Activated T-cell treated with anti-CD3 and anti-CD28 coated beads, Interleukin-2, amount 50 U/mL, for 4 hours (primary cell): ENCODE results near the gene GADD45GIP1. TPM values are rescaled to one million over a fixed set of nuclear protein-coding genes. Genes with fewer than 3 reads are reported as not detected.

Source experiments
- ATAC-seq, 2 donors: fragments of 200-7000 bp; cut with Tn5 transposase; one replicate each; pipeline ENCODE4 v1.10.0; 2021
- DNase-seq: peaks from one replicate; pipeline ENCODE4 v3.0.0-alpha.2; 2020
- H3K27me3 Mint-ChIP-seq: one replicate; pipeline ENCODE4 v1.8.0; 2021; ENCODE audit warnings: low read depth, mixed read lengths
- H3K36me3 Mint-ChIP-seq: one replicate; pipeline ENCODE4 v1.8.0; 2022; ENCODE audit warnings: mixed read lengths; ENCODE audit not compliant: insufficient read depth
- H3K4me1 Mint-ChIP-seq: one replicate; pipeline ENCODE4 v1.8.0; 2021; ENCODE audit warnings: low read depth, mixed read lengths
- H3K4me3 Mint-ChIP-seq: one replicate; pipeline ENCODE4 v1.8.0; 2021; ENCODE audit warnings: mild to moderate bottlenecking, moderate library complexity, mixed read lengths
- H3K9me3 Mint-ChIP-seq: one replicate; pipeline ENCODE4 v1.8.0; 2021; ENCODE audit warnings: mixed read lengths
- total RNA-seq, 3 donors: library from RNA; stranded (reverse); gene quantifications; one replicate each; pipeline ENCODE4 v1.2.1, GENCODE V29; 2021

The GADD45GIP1 gene
- total RNA-seq, 3 donors from 2014 or later: 60.5 to 65.2 (median 61.8) TPM

DNA sequence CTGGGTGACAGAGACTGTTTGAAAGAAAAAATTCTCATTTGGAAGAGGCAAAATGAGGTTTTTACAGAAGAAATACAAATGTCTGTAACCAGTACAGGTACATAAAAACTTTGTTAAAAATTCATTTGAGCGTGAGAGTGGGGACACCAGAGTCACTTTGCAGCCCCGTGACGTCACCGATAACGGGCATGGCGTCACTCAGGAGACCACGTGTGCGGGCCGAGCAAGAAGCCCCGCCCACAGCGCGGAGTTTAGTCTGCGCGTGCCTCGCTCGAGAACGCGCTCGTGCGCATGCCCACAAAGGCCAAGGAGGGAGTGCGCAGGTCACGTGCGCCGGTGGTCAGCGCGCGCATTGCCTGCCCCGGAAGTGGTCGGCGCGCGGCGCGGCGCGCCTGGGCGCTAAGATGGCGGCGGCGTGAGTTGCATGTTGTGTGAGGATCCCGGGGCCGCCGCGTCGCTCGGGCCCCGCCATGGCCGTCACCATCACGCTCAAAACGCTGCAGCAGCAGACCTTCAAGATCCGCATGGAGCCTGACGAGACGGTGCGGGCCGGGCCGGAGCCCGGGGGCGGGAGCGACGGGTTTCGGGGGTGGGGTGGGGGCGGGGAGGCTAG is 11.4 kb downstream of the GADD45GIP1 start, which contains the start of gene RAD23A:
Gene RAD23A, plus strand, starts transcription at position 384 of the 613 bp plus-strand sequence. Its CDS starts 87 bp downstream, at position 471.
- DNase-seq (peak; percentile 99), ATAC-seq (peak; percentile 81 to 82)
- Mint-ChIP-seq H3K36me3 (peaks cover 44% of the 10 kb centered on the region), H3K4me3 (peak within 1 kb of the TSS; percentile 91), H3K27me3 (no peaks in the 10 kb centered on the region), H3K9me3 (no peaks in the 10 kb centered on the region), H3K4me1 (peaks cover 38% of the 10 kb centered on the region)

GRCh38 chr19:12944104-12944674 is 12.8 kb downstream of the GADD45GIP1 start:
- peak overlapping the region; percentile 91 for H3K4me3 Mint-ChIP-seq
- peaks cover 48% of the 10 kb centered on the region for H3K36me3 Mint-ChIP-seq
- no peak for ATAC-seq

DNA sequence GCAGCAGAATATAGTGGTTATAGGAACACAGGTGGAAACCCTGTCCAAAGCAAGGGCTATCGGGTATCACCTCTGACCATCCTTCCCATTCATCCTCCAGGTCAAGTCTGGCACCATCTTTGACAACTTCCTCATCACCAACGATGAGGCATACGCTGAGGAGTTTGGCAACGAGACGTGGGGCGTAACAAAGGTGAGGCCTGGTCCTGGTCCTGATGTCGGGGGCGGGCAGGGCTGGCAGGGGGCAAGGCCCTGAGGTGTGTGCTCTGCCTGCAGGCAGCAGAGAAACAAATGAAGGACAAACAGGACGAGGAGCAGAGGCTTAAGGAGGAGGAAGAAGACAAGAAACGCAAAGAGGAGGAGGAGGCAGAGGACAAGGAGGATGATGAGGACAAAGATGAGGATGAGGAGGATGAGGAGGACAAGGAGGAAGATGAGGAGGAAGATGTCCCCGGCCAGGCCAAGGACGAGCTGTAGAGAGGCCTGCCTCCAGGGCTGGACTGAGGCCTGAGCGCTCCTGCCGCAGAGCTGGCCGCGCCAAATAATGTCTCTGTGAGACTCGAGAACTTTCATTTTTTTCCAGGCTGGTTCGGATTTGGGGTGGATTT is 13.5 kb downstream of the GADD45GIP1 start:
- peaks cover 53% of the 10 kb centered on the region for H3K4me1 Mint-ChIP-seq
- no peak for DNase-seq
- H3K9me3 Mint-ChIP-seq: no peaks in the 10 kb centered on the region
- no peaks in the 10 kb centered on the region for H3K27me3 Mint-ChIP-seq
- ATAC-seq: no peak
- peak overlapping the region; percentile 37 for H3K4me3 Mint-ChIP-seq
- peaks cover 54% of the 10 kb centered on the region for H3K36me3 Mint-ChIP-seq

More at GRCh38 chr19:12944104-12944674, 12.8 kb downstream of the GADD45GIP1 start:
- DNase-seq: no peak
- H3K4me1 Mint-ChIP-seq: peaks cover 52% of the 10 kb centered on the region
- no peaks in the 10 kb centered on the region for H3K9me3 Mint-ChIP-seq
- H3K27me3 Mint-ChIP-seq: no peaks in the 10 kb centered on the region

GRCh38 chr19:12940897-12941296 is 16.1 kb downstream of the GADD45GIP1 start:
- DNase-seq (no peak), ATAC-seq (no peak)
- Mint-ChIP-seq H3K36me3 (peaks cover 45% of the 10 kb centered on the region), H3K4me3 (peak overlapping the region; percentile 99), H3K9me3 (no peaks in the 10 kb centered on the region), H3K27me3 (no peaks in the 10 kb centered on the region), H3K4me1 (peaks cover 53% of the 10 kb centered on the region)

GRCh38 chr19:12939975-12940423 is 17.0 kb downstream of the GADD45GIP1 start:
- H3K4me1 Mint-ChIP-seq: peaks cover 49% of the 10 kb centered on the region
- DNase-seq (no peak), ATAC-seq (no peak)
- H3K9me3 Mint-ChIP-seq: no peaks in the 10 kb centered on the region
- H3K27me3 Mint-ChIP-seq: no peaks in the 10 kb centered on the region
- peaks cover 42% of the 10 kb centered on the region for H3K36me3 Mint-ChIP-seq
- H3K4me3 Mint-ChIP-seq: peak overlapping the region; percentile 99

DNA sequence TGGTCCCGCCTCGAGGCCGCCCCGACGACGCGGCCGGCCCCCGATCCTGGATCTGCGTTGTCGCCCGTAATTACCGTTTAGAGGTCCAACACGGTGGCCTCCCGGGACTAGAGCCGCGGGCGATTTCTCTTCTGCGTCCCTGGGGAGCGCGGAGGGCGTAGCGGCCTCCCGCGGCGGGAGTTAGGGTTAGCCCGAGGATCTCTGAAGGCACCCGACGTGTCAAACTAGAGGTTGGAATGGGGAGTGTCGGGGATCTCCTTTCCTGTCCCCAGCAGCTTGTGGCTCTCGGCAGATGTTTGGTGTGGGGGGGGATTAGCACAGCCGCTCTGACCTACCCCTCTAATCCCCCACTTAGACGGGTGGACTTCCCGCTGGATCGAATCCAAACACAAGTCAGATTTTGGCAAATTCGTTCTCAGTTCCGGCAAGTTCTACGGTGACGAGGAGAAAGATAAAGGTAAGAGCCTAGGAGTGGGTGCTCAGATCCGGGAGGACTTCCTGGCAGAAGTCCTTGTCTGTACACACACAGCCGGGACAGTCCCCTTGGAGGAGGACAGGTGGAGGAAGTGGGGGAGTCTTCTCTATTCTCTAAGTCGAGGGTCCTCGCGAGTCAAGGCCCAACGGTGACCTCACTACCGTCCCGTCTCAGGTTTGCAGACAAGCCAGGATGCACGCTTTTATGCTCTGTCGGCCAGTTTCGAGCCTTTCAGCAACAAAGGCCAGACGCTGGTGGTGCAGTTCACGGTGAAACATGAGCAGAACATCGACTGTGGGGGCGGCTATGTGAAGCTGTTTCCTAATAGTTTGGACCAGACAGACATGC is 18.0 kb downstream of the GADD45GIP1 start:
- DNase-seq (no peak), ATAC-seq (peak; percentile 12 to 13)
- Mint-ChIP-seq H3K4me3 (peak overlapping the region; percentile 99), H3K36me3 (peaks cover 36% of the 10 kb centered on the region), H3K9me3 (no peaks in the 10 kb centered on the region), H3K27me3 (no peaks in the 10 kb centered on the region), H3K4me1 (peaks cover 44% of the 10 kb centered on the region)

GRCh38 chr19:12937927-12938778 is 18.9 kb downstream of the GADD45GIP1 start, which contains the start of gene CALR:
Gene CALR (plus strand): TSS chr19:12938609. CDS start chr19:12938680, 71 bp downstream.
- DNase-seq (peak; percentile 98), ATAC-seq (peak; percentile 89 to 90)
- Mint-ChIP-seq H3K27me3 (no peaks in the 10 kb centered on the region), H3K4me3 (peak within 1 kb of the TSS; percentile 99), H3K36me3 (peaks cover 32% of the 10 kb centered on the region), H3K4me1 (peaks cover 42% of the 10 kb centered on the region), H3K9me3 (no peaks in the 10 kb centered on the region)

- ATAC-seq (no peak), DNase-seq (no peak)
- Mint-ChIP-seq H3K27me3 (no peaks in the 10 kb centered on the region), H3K4me1 (peaks cover 48% of the 10 kb centered on the region), H3K36me3 (peaks cover 37% of the 10 kb centered on the region), H3K9me3 (no peaks in the 10 kb centered on the region), H3K4me3 (peak overlapping the region; percentile 99)
Measured at GRCh38 chr19:12937093-12937926, 19.7 kb downstream of the GADD45GIP1 start.

- H3K4me1 Mint-ChIP-seq: peaks cover 49% of the 10 kb centered on the region
- no peaks in the 10 kb centered on the region for H3K9me3 Mint-ChIP-seq
Measured at GRCh38 chr19:12936582-12936981, 20.4 kb downstream of the GADD45GIP1 start.

DNA sequence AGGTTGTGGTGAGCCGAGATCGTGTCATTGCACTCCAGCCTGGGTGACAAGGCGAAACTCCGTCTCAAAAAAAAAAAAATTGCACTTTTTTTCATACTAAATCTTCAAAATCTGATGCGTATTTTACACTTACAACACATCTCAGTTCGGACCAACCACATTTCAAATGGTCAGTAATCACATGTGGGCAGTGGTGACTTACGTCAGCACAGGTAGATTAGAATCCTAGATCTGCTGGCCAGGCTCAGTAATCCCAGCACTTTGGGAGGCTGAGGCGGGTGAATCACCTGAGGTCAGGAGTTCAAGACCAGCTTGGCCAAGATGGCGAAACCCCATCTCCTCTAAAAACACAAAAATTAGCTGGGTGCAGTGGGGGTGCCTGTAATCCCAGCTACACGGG is 22.0 kb downstream of the GADD45GIP1 start:
- H3K36me3 Mint-ChIP-seq: peaks cover 25% of the 10 kb centered on the region
- H3K4me1 Mint-ChIP-seq: peaks cover 41% of the 10 kb centered on the region
- no peaks in the 10 kb centered on the region for H3K9me3 Mint-ChIP-seq
- no peaks in the 10 kb centered on the region for H3K27me3 Mint-ChIP-seq
- ATAC-seq (no peak), DNase-seq (no peak)
- no peak overlapping the region for H3K4me3 Mint-ChIP-seq

More at GRCh38 chr19:12936582-12936981, 20.4 kb downstream of the GADD45GIP1 start:
- DNase-seq (no peak), ATAC-seq (no peak)
- H3K4me3 Mint-ChIP-seq: no peak overlapping the region
- peaks cover 36% of the 10 kb centered on the region for H3K36me3 Mint-ChIP-seq
- H3K27me3 Mint-ChIP-seq: no peaks in the 10 kb centered on the region

GRCh38 chr19:12933287-12934072 is 23.5 kb downstream of the GADD45GIP1 start, which contains the start of gene FARSA:
Gene FARSA (minus strand): TSS chr19:12933711. CDS start chr19:12933696, 15 bp downstream.
- DNase-seq (peak; percentile 83), ATAC-seq (peak; percentile 73 to 76)
- Mint-ChIP-seq H3K9me3 (no peaks in the 10 kb centered on the region), H3K27me3 (no peaks in the 10 kb centered on the region), H3K4me3 (peak within 1 kb of the TSS; percentile 100), H3K36me3 (peaks cover 17% of the 10 kb centered on the region), H3K4me1 (peaks cover 31% of the 10 kb centered on the region)
